D721Med (cell line): ENCODE results near the gene WRAP73.

ENCODE experiments used
- DNase-seq: peaks from one replicate; pipeline ENCODE4 v3.0.0; 2011; ENCODE audit warnings: low spot score; ENCODE audit not compliant: insufficient read length
- FAIRE-seq: peaks from 2 replicates; lab custom pipeline; 2011; peaks lifted over from hg19 to GRCh38; lab: Jason Lieb, UNC
- TF ChIP-seq, protein P1 (sequence below): IDR thresholded peaks from 2 replicates; pipeline ENCODE4 v1.5.1; 2012; ENCODE audit warnings: mild to moderate bottlenecking, control low read depth; ENCODE audit not compliant: insufficient read depth; ENCODE audit errors: missing control alignments

WRAP73 gene

DNA sequence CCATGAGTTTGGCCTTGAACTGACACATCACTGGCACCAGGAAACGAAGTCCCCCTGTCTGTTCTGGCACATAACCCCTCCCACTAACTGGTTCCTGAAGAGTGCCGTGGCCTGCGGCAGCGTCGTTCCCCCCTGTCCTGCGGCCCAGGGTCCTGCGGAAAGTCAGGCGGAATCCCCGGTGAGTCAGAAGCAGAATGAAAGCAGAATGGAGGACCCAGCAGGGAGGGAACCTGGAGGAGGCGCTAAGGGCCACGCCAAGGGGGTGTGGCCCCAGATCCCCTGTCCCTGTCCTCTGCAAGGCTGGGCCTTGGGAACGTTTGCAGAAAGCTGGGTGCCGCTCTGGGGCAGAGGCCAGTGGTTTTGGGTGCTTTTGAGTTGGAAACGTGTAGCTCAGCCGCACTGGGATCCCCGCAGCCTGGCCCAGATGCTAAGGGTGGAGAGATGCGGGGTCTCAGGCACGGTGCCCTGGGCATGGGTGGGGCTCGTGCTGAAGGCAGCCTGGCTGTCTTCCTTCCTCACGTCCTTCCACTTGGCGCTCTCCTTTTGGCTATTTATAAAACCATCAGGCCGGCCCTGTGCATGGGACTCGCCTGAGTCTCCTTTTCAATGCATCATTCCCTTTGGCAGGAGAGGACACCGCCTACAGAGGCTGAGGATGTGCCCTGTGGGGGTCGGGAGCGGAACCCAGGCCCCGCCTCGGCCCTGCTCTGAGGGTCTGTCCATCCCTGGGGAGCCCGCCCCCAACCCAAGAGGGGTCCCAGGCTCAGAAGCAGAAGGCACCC, 38.6 kb upstream of the WRAP73 start:
- FAIRE-seq (no peak), DNase-seq (no peak)
- TF ChIP-seq, protein P1, sequence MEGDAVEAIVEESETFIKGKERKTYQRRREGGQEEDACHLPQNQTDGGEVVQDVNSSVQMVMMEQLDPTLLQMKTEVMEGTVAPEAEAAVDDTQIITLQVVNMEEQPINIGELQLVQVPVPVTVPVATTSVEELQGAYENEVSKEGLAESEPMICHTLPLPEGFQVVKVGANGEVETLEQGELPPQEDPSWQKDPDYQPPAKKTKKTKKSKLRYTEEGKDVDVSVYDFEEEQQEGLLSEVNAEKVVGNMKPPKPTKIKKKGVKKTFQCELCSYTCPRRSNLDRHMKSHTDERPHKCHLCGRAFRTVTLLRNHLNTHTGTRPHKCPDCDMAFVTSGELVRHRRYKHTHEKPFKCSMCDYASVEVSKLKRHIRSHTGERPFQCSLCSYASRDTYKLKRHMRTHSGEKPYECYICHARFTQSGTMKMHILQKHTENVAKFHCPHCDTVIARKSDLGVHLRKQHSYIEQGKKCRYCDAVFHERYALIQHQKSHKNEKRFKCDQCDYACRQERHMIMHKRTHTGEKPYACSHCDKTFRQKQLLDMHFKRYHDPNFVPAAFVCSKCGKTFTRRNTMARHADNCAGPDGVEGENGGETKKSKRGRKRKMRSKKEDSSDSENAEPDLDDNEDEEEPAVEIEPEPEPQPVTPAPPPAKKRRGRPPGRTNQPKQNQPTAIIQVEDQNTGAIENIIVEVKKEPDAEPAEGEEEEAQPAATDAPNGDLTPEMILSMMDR = no peak

- FAIRE-seq (no peak), DNase-seq (no peak)
- TF ChIP-seq, protein P1 = no peak
Observed at GRCh38 chr1:3687504-3687903, 37.6 kb upstream of the WRAP73 start.

DNA sequence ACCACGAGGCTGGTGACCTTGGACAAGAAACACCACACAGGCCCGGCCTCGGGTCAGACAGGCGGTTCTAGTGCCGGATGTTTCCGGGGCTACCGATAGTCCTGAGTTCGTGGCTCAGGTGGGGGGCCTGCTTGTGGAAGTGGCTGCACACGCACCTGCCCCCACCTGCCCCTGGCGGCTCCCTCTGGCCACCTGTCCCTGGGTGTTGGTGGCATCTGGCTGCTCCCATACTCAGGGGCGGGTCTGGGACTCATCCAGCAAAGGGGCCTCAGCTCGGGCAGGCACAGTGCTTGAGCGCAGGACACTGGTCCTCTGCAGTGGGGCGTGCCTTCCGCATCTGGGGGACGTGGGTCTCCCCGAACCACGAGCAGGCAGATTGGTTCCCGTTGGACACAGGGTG, 36.0 kb upstream of the WRAP73 start:
- DNase-seq = no peak
- no peak for FAIRE-seq
- TF ChIP-seq, protein P1 = no peak

DNA sequence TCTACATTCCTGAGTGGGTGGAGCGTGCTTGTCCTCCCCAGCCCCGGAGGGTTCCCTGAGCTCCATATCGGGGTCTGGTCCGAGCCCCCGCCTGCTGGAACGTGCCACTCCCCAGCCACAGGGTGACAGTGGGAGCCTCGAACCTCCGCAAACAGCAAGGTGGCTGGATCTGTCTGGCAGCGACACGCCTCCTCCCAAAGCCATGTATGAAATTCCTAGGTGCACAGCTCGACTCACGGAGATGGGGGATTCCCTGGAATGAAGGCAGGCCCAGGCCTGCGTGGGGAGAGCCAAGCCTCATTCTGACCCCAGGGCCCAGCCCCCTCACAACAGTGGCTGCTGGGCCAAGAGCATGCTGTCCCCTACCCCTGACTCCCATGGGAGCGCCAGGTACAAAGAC, 35.3 kb upstream of the WRAP73 start:
- no peak for DNase-seq
- TF ChIP-seq, protein P1 = no peak
- FAIRE-seq = no peak

GRCh38 chr1:3683992-3684391, 34.1 kb upstream of the WRAP73 start:
- FAIRE-seq (no peak), DNase-seq (no peak)

DNA sequence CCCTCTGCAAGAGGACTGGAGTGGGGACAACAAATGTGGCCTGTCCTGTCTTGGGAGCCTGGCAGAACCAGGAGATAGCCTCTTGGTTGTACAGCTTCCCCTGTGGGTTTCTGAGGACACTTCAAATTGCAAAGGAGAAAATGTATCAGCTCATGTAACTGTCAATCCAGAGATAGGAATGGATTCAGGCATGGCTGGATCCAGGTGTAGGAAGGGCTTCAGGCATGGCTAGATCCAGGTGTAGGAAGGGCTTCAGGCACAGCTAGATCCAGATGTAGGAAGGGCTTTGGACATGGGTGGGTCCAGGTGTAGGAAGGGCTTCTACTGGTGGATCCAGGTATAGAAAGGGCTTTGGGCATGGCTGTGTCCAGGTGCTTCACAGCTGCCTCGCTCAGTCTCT, 33.3 kb upstream of the WRAP73 start:
- DNase-seq (no peak), FAIRE-seq (no peak)
- TF ChIP-seq, protein P1 = no peak

More at GRCh38 chr1:3683992-3684391, 34.1 kb upstream of the WRAP73 start:
- TF ChIP-seq, protein P1 = no peak

DNA sequence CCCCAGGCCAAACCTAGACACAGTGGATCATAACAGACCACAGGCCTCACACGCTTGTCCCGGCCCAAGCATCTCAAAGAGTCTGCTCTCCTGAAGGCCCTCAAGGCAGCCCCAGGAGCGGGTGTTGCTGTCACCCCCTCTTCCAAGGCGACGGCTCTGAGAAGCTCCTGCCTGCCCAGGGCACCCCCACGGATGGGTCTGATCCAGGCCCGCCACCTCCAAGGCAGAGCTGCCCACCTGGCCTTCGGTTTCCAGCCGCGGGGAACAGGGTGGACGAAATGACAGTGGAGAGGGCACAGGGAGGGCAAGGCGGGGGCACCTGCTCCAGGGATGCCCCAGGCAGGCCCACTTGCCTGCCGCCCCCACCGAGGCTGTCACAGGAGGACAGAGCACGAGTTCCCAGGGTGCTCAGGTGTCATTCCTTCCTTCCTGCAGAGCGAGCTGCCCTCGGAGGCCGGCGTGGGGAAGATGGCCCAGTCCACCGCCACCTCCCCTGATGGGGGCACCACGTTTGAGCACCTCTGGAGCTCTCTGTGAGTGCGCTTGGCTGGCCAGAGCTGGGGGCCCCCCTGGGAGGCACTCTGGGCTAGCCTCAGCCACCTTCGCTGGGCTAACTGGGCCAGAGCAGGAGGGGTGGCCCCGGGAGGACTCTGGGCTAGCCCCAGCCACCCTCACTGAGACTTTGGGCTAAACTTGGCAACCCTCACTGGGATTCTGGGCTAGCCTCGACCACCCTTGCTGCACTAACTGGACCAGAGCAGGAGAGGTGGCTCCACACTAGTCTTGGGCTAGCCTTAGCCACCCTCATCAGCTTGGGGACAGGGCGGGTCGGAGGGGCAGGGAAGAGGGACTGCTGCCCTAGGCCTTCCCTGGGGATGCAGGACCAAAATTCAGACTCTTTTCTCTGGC, 32.2 kb upstream of the WRAP73 start:
- FAIRE-seq (no peak), DNase-seq (no peak)
- TF ChIP-seq, protein P1 = no peak
